T-helper 1 cell treated with Interleukin-12 subunit alpha and Interleukin-12 subunit beta and Interleukin-4 antibody, amounts not matched to agents 30 ng/mL and 1 ng/mL, for 36 hours (primary cell): ENCODE results near the gene PODXL2. TPM values are rescaled to one million over a fixed set of nuclear protein-coding genes. Genes with fewer than 3 reads are reported as not detected.
"Not testable (repeated sequence)": the region's sequence is repeated elsewhere in the genome, so short reads cannot be mapped to it uniquely, and the experiment has no call there.

Experiments used
- intact Hi-C: fragments of 100-400 bp; cut with micrococcal nuclease; formaldehyde crosslinking; loops from one replicate; pipeline ENCODE4 v1.15.1; 2024
- total RNA-seq: library from RNA; stranded (reverse); gene quantifications from 2 replicates; pipeline ENCODE4 v1.2.3, GENCODE V29; 2022

The PODXL2 gene
- total RNA-seq, 1 donor from 2014 or later, result 3.8 TPM

- intact Hi-C loops, result no loop called here
Observed at GRCh38 chr3:127604035-127604434, 24.9 kb upstream of the PODXL2 start.

GRCh38 chr3:127604546-127605165, 24.3 kb upstream of the PODXL2 start:
- intact Hi-C loops, result no loop called here

- intact Hi-C loops, result not testable (repeated sequence)
Observed at GRCh38 chr3:127605547-127605946, 23.4 kb upstream of the PODXL2 start.

- intact Hi-C loops, result no loop called here
Observed at GRCh38 chr3:127606086-127606805, 22.7 kb upstream of the PODXL2 start.

GRCh38 chr3:127606981-127607595, 21.9 kb upstream of the PODXL2 start:
- intact Hi-C loops, result no loop called here

- intact Hi-C loops, result no loop called here
Observed at GRCh38 chr3:127607675-127608361, 21.2 kb upstream of the PODXL2 start.

- intact Hi-C loops, result no loop called here
Observed at GRCh38 chr3:127608362-127608718, 20.6 kb upstream of the PODXL2 start.

- intact Hi-C loops, result no loop called here
Observed at GRCh38 chr3:127610105-127610504, 18.9 kb upstream of the PODXL2 start.

- intact Hi-C loops, result no loop called here
Observed at GRCh38 chr3:127611251-127611650, 17.7 kb upstream of the PODXL2 start.

GRCh38 chr3:127612966-127613365, 16.0 kb upstream of the PODXL2 start:
- intact Hi-C loops, result no loop called here

- intact Hi-C loops, result no loop called here
Observed at GRCh38 chr3:127613406-127613805, 15.6 kb upstream of the PODXL2 start.

- intact Hi-C loops, result no loop called here
Observed at GRCh38 chr3:127614928-127615589, 13.9 kb upstream of the PODXL2 start.

GRCh38 chr3:127615631-127616305, 13.2 kb upstream of the PODXL2 start:
- intact Hi-C loops, result no loop called here

- intact Hi-C loops, result no loop called here
Observed at GRCh38 chr3:127616836-127617605, 12.0 kb upstream of the PODXL2 start.

GRCh38 chr3:127618891-127619290, 10.1 kb upstream of the PODXL2 start:
- intact Hi-C loops, result no loop called here

GRCh38 chr3:127620637-127621375, 8.2 kb upstream of the PODXL2 start:
- intact Hi-C loops, result no loop called here

GRCh38 chr3:127622031-127622430, 7.0 kb upstream of the PODXL2 start:
- intact Hi-C loops, result no loop called here

- intact Hi-C loops, result no loop called here
Observed at GRCh38 chr3:127622772-127623576, 6.0 kb upstream of the PODXL2 start.

GRCh38 chr3:127624063-127624462, 4.9 kb upstream of the PODXL2 start:
- intact Hi-C loops, result no loop called here
